Mesenteric fat pad (tissue), 1 donor: ENCODE measurements around the gene NPPA. TPM values are rescaled to one million over a fixed set of nuclear protein-coding genes. Genes with fewer than 3 reads are reported as not detected.
"Not testable (repeated sequence)": the region's sequence is repeated elsewhere in the genome, so short reads cannot be mapped to it uniquely, and the experiment has no call there.

Experiments
- DNase-seq: peaks from one replicate; pipeline ENCODE4 v3.0.0-alpha.2; 2020; ENCODE audit warnings: low spot score
- long read RNA-seq: library from polyadenylated mRNA; unstranded; transcript quantifications from one replicate; pipeline ENCODE4 v2.0.0, GENCODE V29; 2020
- total RNA-seq: library from RNA; stranded (reverse); fragmentation: NEBNext Ultra II Directional; extraction: Animal tissue kit (Norgen Biotek cat#: 25700); gene quantifications from one replicate; pipeline ENCODE4 v1.2.1, GENCODE V29; 2021
- donor health status: DM: yes; HTN: yes; CAD: no.

NPPA gene
- not detected for total RNA-seq
- long read RNA-seq, partial matches to known transcripts = 0 of 1 reads
- long read RNA-seq, other reads (novel, unspliced or antisense) = 1 of 1 reads

GRCh38 chr1:11847667-11848372 lies at the start of gene NPPA:
Gene NPPA (minus strand): TSS chr1:11847783. CDS start chr1:11847684, 99 bp downstream.
- no peak for DNase-seq

DNA sequence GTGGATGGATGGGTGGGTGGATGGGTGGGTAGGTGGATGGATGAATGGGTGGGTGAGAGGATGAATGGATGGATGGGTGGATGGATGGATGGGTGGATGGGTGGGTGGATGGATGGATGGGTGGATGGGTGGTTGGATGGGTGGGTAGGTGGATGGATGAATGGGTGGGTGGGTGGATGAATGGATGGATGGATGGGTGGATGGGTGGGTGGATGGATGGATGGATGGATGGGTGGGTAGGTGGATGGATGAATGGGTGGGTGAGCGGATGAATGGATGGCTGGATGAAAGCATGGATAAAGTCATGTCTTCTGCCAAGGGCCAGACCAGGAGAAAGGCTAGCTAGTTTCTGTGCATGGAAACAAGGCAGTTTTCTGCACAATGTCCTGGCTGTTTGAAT lies 46.9 kb upstream of the NPPA start:
- DNase-seq = not testable (repeated sequence)

DNA sequence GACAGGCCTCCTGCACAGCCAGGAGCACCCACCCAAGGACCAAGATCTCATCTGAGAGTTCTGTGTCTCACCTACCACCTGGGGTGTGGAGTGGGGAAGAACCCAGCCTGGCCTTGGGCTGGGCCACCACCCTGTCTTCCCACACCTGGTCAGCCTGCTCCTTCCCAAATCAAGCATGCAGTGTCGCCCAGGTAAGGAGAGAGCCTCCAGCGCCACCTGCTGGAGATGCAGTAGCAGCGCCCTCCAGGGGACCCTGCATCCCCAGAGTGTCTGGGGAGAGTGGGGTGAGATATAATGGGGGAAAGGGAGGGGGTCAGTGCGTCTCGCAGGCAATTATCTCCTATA lies 46.3 kb upstream of the NPPA start:
- DNase-seq = no peak

DNA sequence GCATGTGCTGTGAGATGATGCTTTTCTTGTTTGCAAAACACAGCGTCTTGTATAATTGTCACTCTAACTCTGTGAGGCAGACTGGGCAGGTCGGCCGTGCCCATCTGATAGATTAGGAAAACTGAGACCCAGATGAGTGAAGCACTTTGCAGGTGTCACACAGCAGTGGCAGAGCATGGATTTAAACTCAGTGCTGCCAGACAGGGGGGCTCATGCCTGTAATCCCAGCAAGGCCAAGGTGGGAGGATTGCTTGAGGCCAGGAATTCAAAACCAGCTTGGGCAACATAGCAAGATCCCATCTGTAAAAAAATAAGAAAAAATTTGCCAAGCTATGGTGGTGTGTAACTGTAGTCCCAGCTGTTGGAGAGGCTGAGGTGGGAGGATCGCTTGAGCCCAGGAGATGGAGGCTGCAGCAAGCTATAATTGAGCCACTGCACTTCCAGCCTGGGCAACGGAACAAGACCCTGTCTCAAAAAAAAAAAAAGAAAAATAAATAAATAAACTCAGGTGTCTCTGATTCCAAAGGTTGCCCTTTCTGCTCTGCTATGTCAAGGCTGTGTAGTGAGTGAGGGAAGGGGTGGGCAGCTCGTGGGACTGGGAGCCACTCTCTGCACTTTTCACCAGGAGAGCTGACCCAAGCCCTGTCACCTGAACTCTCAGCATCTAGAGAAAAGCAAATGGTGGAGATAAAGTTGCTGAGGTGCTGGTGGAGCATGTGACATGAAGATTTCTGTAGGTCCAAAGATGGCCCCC lies 44.0 kb upstream of the NPPA start:
- DNase-seq = no peak

- DNase-seq = no peak
Measured at GRCh38 chr1:11888877-11889208, 41.3 kb upstream of the NPPA start.

GRCh38 chr1:11888206-11888876 lies 40.8 kb upstream of the NPPA start:
- DNase-seq = no peak

DNA sequence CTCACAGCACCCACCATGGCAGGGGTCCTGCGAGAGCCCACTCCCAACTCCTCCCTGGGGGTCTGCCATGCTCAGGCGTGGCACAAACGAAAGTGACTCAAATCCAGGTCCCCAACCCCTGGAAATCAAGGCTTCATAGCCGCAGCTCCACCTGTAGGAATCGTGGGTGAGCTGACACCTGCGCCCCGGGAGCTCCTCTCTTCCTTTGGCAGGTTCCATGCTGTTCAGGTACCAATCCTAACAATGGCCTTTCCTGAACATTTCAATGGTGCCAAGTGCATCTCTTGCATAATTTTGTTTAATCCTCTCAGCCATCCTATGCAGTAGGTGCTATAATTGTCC lies 40.1 kb upstream of the NPPA start:
- no peak for DNase-seq

DNA sequence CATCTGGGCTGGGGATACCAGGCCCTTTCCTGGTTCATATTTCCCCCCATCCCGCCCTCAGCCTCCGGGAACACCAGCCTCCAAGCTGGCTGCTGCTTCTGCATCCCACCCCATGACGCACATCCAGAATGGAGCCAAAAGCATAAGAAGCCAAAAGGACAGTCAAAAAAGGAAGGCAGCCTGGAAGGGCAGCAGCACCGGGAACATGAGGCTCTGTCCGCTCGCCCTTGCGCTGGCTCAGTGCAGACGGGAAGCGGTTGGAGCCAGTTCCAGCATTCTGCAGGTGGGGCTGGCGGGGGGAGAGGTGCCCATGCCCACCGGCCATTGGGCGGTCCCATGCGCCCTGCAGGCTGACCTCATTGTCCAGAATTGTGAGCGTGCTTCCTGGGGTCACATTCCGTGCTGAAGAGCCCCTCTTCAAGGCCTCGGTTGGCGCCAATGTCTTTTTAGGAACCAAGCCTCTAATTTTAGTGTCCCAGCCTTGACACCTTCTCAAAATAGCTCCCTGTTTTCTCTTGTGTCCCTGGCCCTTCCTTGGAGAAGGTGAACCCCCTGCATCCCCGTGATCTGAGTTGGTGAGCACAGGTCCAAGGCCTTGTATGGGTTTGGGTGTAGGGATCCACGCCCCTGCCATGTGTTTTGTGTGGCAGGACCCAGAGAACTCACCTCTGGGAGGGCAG lies 39.5 kb upstream of the NPPA start:
- no peak for DNase-seq

GRCh38 chr1:11885916-11886315 lies 38.3 kb upstream of the NPPA start:
- no peak for DNase-seq

DNA sequence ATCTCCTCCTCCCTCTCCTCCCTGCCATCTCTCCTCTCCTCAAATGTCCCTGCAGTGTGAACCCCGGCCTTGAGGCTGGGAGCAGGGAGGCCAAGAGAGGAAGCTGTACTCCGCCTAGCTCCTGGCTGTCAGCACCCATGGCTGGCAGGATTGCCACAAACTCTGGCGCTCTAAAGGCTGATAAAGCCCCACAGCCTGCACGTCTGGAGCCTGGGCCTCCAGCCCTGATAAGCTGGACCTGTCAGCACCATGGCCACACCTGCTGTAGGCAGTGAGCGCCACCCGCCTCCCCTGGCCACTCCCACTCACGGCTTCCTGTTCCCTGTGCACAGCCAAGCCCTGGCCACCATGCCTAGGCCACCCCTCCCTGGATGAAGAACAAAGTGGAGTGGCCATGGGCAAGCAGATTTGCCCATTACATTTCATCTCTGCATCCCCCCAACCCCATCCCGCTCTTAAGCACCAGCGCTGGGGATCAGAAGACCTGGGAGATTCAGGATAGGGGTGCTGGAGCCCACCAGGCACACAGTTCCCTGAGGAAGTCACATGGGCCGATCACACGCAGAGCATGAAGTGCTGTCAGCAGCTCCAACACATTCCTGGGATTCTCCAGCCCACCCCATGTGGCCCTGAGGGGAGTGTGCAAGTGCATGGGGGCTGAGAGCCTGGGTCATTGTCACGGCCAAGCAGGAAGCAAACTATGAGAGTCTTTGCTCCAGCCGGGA lies 35.4 kb upstream of the NPPA start:
- DNase-seq = no peak

DNA sequence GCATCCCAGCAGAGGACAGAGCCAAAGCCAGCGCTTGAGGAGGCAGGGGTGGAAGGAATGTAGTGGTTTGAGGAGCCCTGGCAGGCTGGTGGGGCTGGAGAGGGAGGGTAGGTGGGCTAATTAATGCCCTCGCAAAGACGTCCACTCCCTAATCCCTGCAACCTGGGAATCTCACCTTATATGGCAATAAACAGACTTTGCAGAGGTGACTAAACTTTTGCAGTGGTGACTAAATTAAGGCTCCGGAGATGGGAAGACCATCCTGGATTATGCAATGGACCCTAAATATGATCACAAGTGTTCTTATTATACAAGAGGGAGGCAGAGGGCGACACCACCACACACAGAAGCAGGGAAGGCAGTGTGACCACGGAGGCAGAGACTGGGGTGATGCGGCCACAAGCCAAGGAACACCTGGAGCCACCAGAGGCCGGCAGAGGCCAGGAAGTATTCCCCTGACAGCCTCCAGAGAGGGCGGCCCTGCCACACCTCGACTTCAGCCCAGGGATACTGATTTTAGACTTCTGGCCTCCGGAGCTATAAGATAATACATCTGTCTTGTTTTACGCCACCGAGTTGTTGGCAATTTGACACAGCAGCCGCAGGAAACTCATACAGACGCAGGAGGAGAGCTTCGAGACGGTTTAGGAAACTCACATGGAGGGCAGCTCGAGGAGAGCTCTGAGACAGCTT lies 34.3 kb upstream of the NPPA start:
- DNase-seq = no peak

GRCh38 chr1:11880911-11881748 lies 33.5 kb upstream of the NPPA start:
- no peak for DNase-seq

- no peak for DNase-seq
Measured at GRCh38 chr1:11880181-11880575, 32.6 kb upstream of the NPPA start.

GRCh38 chr1:11879311-11880180 lies 32.0 kb upstream of the NPPA start:
- DNase-seq = no peak

DNA sequence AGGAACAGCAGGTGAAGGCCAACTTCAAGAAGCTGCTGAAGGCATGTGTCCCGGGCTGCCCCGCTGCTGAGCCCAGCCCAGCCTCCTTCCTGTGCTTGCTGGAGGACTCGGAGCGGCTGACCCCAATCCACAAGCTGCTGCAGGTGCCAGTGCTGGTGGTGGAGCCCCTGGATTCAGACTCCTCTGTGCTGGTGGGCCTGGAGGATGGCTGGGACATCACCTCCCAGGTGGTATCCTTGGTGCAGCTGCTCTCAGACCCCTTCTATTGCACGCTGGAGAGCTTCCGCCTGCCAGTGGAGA lies 31.3 kb upstream of the NPPA start:
- DNase-seq = no peak

DNA sequence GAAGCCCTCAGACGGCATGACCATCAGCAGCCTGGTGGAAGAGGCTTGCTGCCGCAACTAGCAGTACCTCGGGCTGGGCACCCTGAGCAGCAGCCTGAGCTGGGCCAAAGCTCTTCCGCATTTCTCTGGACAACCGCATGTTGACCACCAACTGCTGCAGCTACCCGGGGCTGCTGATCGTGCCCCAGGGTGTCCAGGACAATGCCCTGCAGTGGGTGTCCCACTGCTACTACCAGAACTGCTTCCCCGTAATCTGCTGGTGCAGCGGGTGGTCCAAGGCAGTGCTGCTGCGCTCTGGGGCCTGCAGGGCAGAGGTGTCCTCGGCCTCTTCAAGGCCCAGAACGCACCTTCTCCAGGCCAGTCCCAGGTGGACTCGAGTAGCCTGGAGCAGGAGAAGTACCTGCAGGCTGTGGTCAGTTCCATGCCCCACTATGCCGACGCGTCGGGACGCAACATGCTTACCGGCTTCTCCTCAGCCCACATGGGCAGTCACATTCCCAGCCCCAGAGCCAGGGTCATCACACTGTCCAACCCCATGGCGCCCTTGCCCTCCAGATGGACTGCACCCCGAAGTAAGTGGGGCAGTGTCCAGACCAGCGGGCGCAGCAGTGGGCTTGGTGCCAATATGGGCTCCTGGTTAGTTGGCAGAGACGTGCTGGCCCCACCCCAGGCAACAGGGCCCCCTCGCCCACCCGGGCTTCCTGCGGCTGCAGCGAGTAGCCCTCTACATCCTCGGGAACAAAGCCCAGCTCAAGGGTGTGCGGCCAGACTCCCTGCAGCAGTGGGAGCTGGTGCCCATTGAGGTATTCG lies 30.7 kb upstream of the NPPA start:
- no peak for DNase-seq

DNA sequence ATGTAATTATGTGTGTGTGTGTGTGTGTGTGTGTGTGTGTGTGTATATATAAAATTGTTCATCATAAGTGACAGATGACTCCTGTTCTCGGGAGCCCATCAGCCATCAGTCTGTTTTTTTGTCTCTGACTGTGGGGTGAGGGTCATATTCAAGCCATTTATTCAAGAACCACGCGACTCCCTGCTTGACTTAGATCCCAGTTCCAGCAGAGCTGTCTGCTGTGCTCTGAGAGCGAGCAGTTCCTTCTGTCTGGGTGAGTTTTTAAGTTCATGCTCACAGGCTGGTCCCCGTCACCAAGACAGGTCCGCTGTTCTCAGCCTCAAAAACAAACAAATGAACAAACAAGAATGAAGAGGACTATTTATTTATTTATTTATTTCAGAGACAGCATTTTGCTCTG lies 29.5 kb upstream of the NPPA start:
- no peak for DNase-seq

DNA sequence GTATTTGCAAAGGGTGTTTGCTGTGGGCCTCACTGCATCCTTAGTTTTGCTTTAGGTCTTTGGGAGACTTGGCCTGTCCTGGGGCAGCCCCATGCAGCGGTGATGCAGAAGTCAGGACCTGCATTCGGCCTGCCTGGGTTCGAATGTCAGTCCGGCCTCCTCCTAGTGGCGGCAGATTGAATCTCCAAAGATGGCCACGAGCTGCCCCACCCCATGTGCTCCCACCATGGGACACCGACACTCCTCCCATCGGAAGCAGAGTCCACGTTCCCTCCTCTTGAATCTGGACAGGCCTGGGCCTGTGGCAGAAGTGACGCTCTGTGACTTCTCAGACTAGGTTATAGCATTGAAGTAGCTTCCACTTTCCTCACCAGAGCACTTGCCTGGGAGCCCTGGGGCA lies 27.5 kb upstream of the NPPA start:
- no peak for DNase-seq
